H1 (cell line): ENCODE data around the gene CPA2. TPM values are rescaled to one million over a fixed set of nuclear protein-coding genes. Genes with fewer than 3 reads are reported as not detected.

Experiments used
- CTCF ChIA-PET: fragments of 300-600 bp; sonication (Branson Sonifier 250); formaldehyde crosslinking; loops from one replicate; lab custom pipeline; 2021; ENCODE audit not compliant: partially characterized antibody; lab: Charles Lee
- POLR2A ChIA-PET: fragments of 300-600 bp; sonication (Branson Sonifier 250); formaldehyde crosslinking; loops from one replicate; lab custom pipeline; 2021; ENCODE audit warnings: inconsistent platforms; ENCODE audit not compliant: partially characterized antibody; lab: Charles Lee
- DNase-seq, 2 experiments: peaks; one replicate each; pipeline versions ENCODE4 v3.0.0 to v3.0.0-alpha.2; 2010 to 2022; ENCODE audit warnings: low spot score in 2 of 2, low read depth in 1 of 2, mixed read lengths in 1 of 2
- FAIRE-seq: peaks from 2 replicates; lab custom pipeline; 2011; peaks lifted over from hg19 to GRCh38; lab: Jason Lieb, UNC
- H2AFZ ChIP-seq: 2 replicates; pipeline ENCODE4 v1.8.1; 2012; ENCODE audit warnings: low read length, inconsistent platforms
- H2AK5ac ChIP-seq: 2 replicates; pipeline ENCODE4 v1.6.1; 2013; ENCODE audit warnings: low read depth, low read length
- H2BK120ac ChIP-seq: replicated peaks from 2 replicates; pipeline ENCODE3; 2013; ENCODE audit warnings: low read depth, low read length, inconsistent platforms
- H2BK12ac ChIP-seq: 2 replicates; pipeline ENCODE4 v1.6.1; 2013; ENCODE audit warnings: low read depth, low read length
- H2BK15ac ChIP-seq: 2 replicates; pipeline ENCODE4 v1.6.1; 2013; ENCODE audit warnings: low read length
- H2BK20ac ChIP-seq: 2 replicates; pipeline ENCODE4 v1.6.1; 2013; ENCODE audit warnings: low read length
- H2BK5ac ChIP-seq: 2 replicates; pipeline ENCODE4 v1.6.1; 2013; ENCODE audit warnings: low read depth, low read length
- H3K14ac ChIP-seq: 2 replicates; pipeline ENCODE4 v1.6.1; 2013; ENCODE audit warnings: inconsistent platforms; ENCODE audit not compliant: insufficient read length
- H3K18ac ChIP-seq: 2 replicates; pipeline ENCODE4 v1.6.1; 2013; ENCODE audit warnings: low read length; ENCODE audit errors: extremely low read depth
- H3K23ac ChIP-seq: 2 replicates; pipeline ENCODE4 v1.6.1; 2013; ENCODE audit warnings: inconsistent platforms; ENCODE audit not compliant: insufficient read length
- H3K23me2 ChIP-seq: 2 replicates; pipeline ENCODE4 v1.6.1; 2013; ENCODE audit warnings: low read depth, low read length
- H3K27ac ChIP-seq: 2 replicates; pipeline ENCODE4 v1.6.1; 2011; ENCODE audit warnings: low read depth, low read length, inconsistent platforms
- H3K27me3 ChIP-seq, 4 experiments: replicated peaks in 1 of 4; 1 replicate in 1 of 4; 2 replicates in 3 of 4; pipeline versions ENCODE4 v1.6.1 to v1.8.1; 2011 to 2013; ENCODE audit warnings: low read length in 3 of 4, mild to moderate bottlenecking in 3 of 4, inconsistent platforms in 2 of 4, mixed read lengths in 2 of 4, moderate library complexity in 1 of 4; ENCODE audit not compliant: control insufficient read depth in 3 of 4, insufficient read depth in 3 of 4; ENCODE audit errors: extremely low read depth in 1 of 4
- H3K36me3 ChIP-seq, 4 experiments: 2 replicates each; pipeline versions ENCODE4 v1.6.1 to v1.8.1; 2011 to 2013; ENCODE audit warnings: mild to moderate bottlenecking in 4 of 4, low read length in 3 of 4, moderate library complexity in 2 of 4, control low read depth in 1 of 4, inconsistent platforms in 1 of 4; ENCODE audit not compliant: insufficient read depth in 4 of 4, control insufficient read depth in 2 of 4
- H3K4ac ChIP-seq: replicated peaks from 2 replicates; pipeline ENCODE3; 2013; ENCODE audit warnings: low read length, low read depth, mixed read lengths, inconsistent platforms; ENCODE audit not compliant: insufficient read length
- H3K4me1 ChIP-seq, 4 experiments: replicated peaks in 1 of 4; 1 replicate in 1 of 4; 2 replicates in 3 of 4; pipeline versions ENCODE4 v1.6.1 to v1.8.1; 2011 to 2013; ENCODE audit warnings: low read length in 3 of 4, inconsistent platforms in 2 of 4, mixed read lengths in 1 of 4; ENCODE audit not compliant: insufficient read depth in 4 of 4, control insufficient read depth in 3 of 4
- H3K4me2 ChIP-seq, 2 experiments: 2 replicates each; pipeline versions ENCODE4 v1.6.1 to v1.8.1; 2011 to 2013; ENCODE audit warnings: low read depth in 2 of 2, low read length in 2 of 2, control low read depth in 1 of 2, inconsistent platforms in 1 of 2, mild to moderate bottlenecking in 1 of 2; ENCODE audit not compliant: insufficient read depth in 1 of 2
- H3K4me3 ChIP-seq, 4 experiments: fragments of 200-600, 300-600 bp in 1 of 4; sonication (generic), shearing (Covaris generic), sonication (Bioruptor Twin) in 1 of 4; 2 replicates each; pipeline versions ENCODE4 v1.5.1 to v1.8.1; 2011 to 2016; ENCODE audit warnings: low read length in 4 of 4, low read depth in 3 of 4, control low read depth in 2 of 4, inconsistent platforms in 2 of 4, mild to moderate bottlenecking in 2 of 4, mixed read lengths in 1 of 4, moderate library complexity in 1 of 4; ENCODE audit not compliant: insufficient read depth in 2 of 4; ENCODE audit errors: extremely low read depth in 1 of 4
- H3K56ac ChIP-seq: replicated peaks from 2 replicates; pipeline ENCODE3; 2013; ENCODE audit warnings: low read depth, mild to moderate bottlenecking, mixed read lengths, low read length, inconsistent platforms; ENCODE audit not compliant: insufficient read length
- H3K79me1 ChIP-seq: 2 replicates; pipeline ENCODE4 v1.6.1; 2013; ENCODE audit warnings: low read depth, low read length, control low read depth
- H3K79me2 ChIP-seq, 2 experiments: 2 replicates each; pipeline versions ENCODE4 v1.6.1 to v1.8.1; 2012 to 2013; ENCODE audit warnings: low read length in 2 of 2, mild to moderate bottlenecking in 2 of 2, inconsistent platforms in 1 of 2; ENCODE audit not compliant: insufficient read depth in 2 of 2, control insufficient read depth in 1 of 2
- H3K9ac ChIP-seq, 4 experiments: replicated peaks in 1 of 4; 1 replicate in 1 of 4; 2 replicates in 3 of 4; pipeline versions ENCODE4 v1.6.1 to v1.8.1; 2011 to 2013; ENCODE audit warnings: low read depth in 3 of 4, low read length in 3 of 4, control low read depth in 2 of 4, mild to moderate bottlenecking in 2 of 4, moderate library complexity in 2 of 4, inconsistent platforms in 1 of 4; ENCODE audit errors: extremely low read depth in 1 of 4
- H3K9me3 ChIP-seq, 2 experiments: 2 replicates each; pipeline versions ENCODE4 v1.6.1 to v1.8.1; 2012 to 2013; ENCODE audit warnings: mild to moderate bottlenecking in 2 of 2, moderate library complexity in 2 of 2, control low read depth in 1 of 2, inconsistent platforms in 1 of 2, low read depth in 1 of 2, low read length in 1 of 2, mixed read lengths in 1 of 2; ENCODE audit not compliant: insufficient read depth in 2 of 2
- H4K20me1 ChIP-seq, 2 experiments: replicated peaks in 1 of 2; 2 replicates each; pipeline versions ENCODE3 to v1.8.1; 2011 to 2013; ENCODE audit warnings: inconsistent platforms in 2 of 2, low read length in 2 of 2, mild to moderate bottlenecking in 1 of 2; ENCODE audit not compliant: insufficient read depth in 2 of 2, control insufficient read depth in 1 of 2
- H4K5ac ChIP-seq: 2 replicates; pipeline ENCODE4 v1.6.1; 2013; ENCODE audit warnings: low read length, low read depth, mixed read lengths, inconsistent platforms; ENCODE audit not compliant: insufficient read length
- H4K8ac ChIP-seq: 2 replicates; pipeline ENCODE4 v1.8.0; 2013; ENCODE audit warnings: mild to moderate bottlenecking, moderate library complexity, low read length, inconsistent platforms; ENCODE audit not compliant: insufficient read depth; ENCODE audit errors: extremely low read depth
- H4K91ac ChIP-seq: replicated peaks from 2 replicates; pipeline ENCODE3; 2013; ENCODE audit warnings: low read length, mixed read lengths, inconsistent platforms; ENCODE audit not compliant: insufficient read length
- BRCA1 ChIP-seq: IDR thresholded peaks from 2 replicates; pipeline ENCODE4 v1.6.1; 2012; ENCODE audit warnings: low read depth, low read length, improper control_type of control experiment
- CTCF ChIP-seq, 3 experiments: IDR thresholded peaks; 1 replicate in 2 of 3; 2 replicates in 1 of 3; pipeline versions ENCODE4 v1.5.1 to v1.6.1; 2011; ENCODE audit warnings: low read length in 3 of 3, mild to moderate bottlenecking in 3 of 3, inconsistent platforms in 2 of 3, low read depth in 1 of 3, moderate library complexity in 1 of 3; ENCODE audit not compliant: insufficient read depth in 1 of 3; ENCODE audit errors: control extremely low read depth in 1 of 3
- EGR1 ChIP-seq: IDR thresholded peaks from 2 replicates; pipeline ENCODE4 v1.6.1; 2011; ENCODE audit warnings: low read depth, low read length, borderline replicate concordance
- EP300 ChIP-seq, 2 experiments: IDR thresholded peaks; 1 replicate in 1 of 2; 2 replicates in 1 of 2; pipeline ENCODE4 v1.6.1; 2011 to 2012; ENCODE audit warnings: low read depth in 2 of 2, low read length in 2 of 2, mild to moderate bottlenecking in 2 of 2, borderline replicate concordance in 1 of 2, inconsistent platforms in 1 of 2, moderate library complexity in 1 of 2
- FOSL1 ChIP-seq: IDR thresholded peaks from 2 replicates; pipeline ENCODE4 v1.6.1; 2011; ENCODE audit warnings: mild to moderate bottlenecking, low read depth, low read length, moderate library complexity; ENCODE audit not compliant: insufficient read depth
- JUN ChIP-seq: IDR thresholded peaks from 2 replicates; pipeline ENCODE4 v1.6.1; 2011; ENCODE audit warnings: low read depth, mild to moderate bottlenecking, improper control_type of control experiment, low read length
- MAFK ChIP-seq: IDR thresholded peaks from 2 replicates; pipeline ENCODE4 v1.6.1; 2012; ENCODE audit warnings: low read depth, mild to moderate bottlenecking, improper control_type of control experiment, low read length
- RNF2 ChIP-seq: fragments of 200-900, 300-1000 bp; sonication (generic); IDR thresholded peaks from 2 replicates; pipeline ENCODE4 v1.7.1; 2016; ENCODE audit warnings: borderline replicate concordance, low read depth, mild to moderate bottlenecking, antibody characterized with exemption, low read length; ENCODE audit not compliant: poor library complexity, severe bottlenecking; ENCODE audit errors: missing control alignments
- SP4 ChIP-seq: IDR thresholded peaks from 2 replicates; pipeline ENCODE4 v1.6.1; 2012; ENCODE audit warnings: low read length, inconsistent platforms
- TAF1 ChIP-seq: IDR thresholded peaks from 2 replicates; pipeline ENCODE4 v1.6.1; 2011; ENCODE audit warnings: mild to moderate bottlenecking, low read depth, low read length
- WGBS, 2 experiments: shearing (Covaris generic) in 1 of 2; methylation state at CpG; one replicate each; pipeline versions ENCODE4 v1.1.6 to v1.1.7; 2013 to 2015; ENCODE audit warnings: low lambda C conversion rate in 2 of 2, mixed read lengths in 2 of 2, inconsistent platforms in 1 of 2, low coverage in 1 of 2, missing lambda C conversion rate in 1 of 2; ENCODE audit not compliant: insufficient replicate concordance in 2 of 2, insufficient coverage in 1 of 2, insufficient read length in 1 of 2; ENCODE audit errors: extremely low coverage in 1 of 2, missing lambda C conversion rate in 1 of 2; 5-methylcytosine and 5-hydroxymethylcytosine counted together
- polyA plus RNA-seq, 7 experiments: library from polyadenylated mRNA; depleted of rRNA in 3 of 7; stranded (reverse) in 5 of 7; unstranded in 2 of 7; fragments of >200 nt in 5 of 7; fragments of 200-250 nt in 2 of 7; gene quantifications; 1 replicate in 5 of 7; 2 replicates in 1 of 7; 4 replicates in 1 of 7; pipeline versions ENCODE4 v1.2.1 to v1.2.3, GENCODE V29; 2011 to 2013; ENCODE audit warnings: missing spikeins in 2 of 7, mixed read lengths in 2 of 7
- total RNA-seq: library from RNA; stranded (reverse); fragmentation: NEBNext Ultra II Directional; extraction: Animal tissue kit (Norgen Biotek cat#: 25700); gene quantifications from 2 replicates; pipeline ENCODE4 v1.2.1, GENCODE V29; 2021
- TF ChIP-seq, protein P1 (sequence below): IDR thresholded peaks from 2 replicates; pipeline ENCODE4 v1.6.1; 2011; ENCODE audit warnings: low read depth, mild to moderate bottlenecking, low read length; ENCODE audit not compliant: insufficient read depth

Gene CPA2
- total and polyA plus RNA-seq, 2 of the 8 experiments (the other 6 are each of a cell fraction or from before 2014, with no cell fraction given) = 0.21 TPM; not detected in 1

- no peaks in the 10 kb centered on the region for H3K27me3 ChIP-seq
- H3K4me3 ChIP-seq = no peak overlapping the region
- no peaks in the 10 kb centered on the region for H3K36me3 ChIP-seq
- H3K14ac ChIP-seq = no peak overlapping the region
- H3K27ac ChIP-seq = no peak overlapping the region
- H3K4me2 ChIP-seq = no peak overlapping the region
- H2AFZ ChIP-seq = no peak overlapping the region
- 93% methylated on average over 6 of the region's 6 CpGs; no CpG with 5 or more reads in 1 of the 2 experiments for WGBS, 2 experiments
- H3K23me2 ChIP-seq = peaks cover 2% of the 10 kb centered on the region; the same call in 1 of the 2 replicates
- no peak overlapping the region for H3K4ac ChIP-seq
- H3K79me2 ChIP-seq = no peaks in the 10 kb centered on the region
- no peak overlapping the region for H2BK5ac ChIP-seq
- no peaks in the 10 kb centered on the region for H4K20me1 ChIP-seq
- H3K9ac ChIP-seq = no peak overlapping the region
- H3K23ac ChIP-seq = no peak overlapping the region
- H4K5ac ChIP-seq = no peak overlapping the region
- ChIA-PET POLR2A (no interaction called here), CTCF (interaction anchor here (1.2 kb wide), 1 partner anchor 11 kb away, joined by 4 read pairs; no protein-coding TSS in a partner anchor)
- no peak overlapping the region for H4K8ac ChIP-seq
- DNase-seq (no peak), FAIRE-seq (no peak)
- H3K9me3 ChIP-seq = peaks cover 0 to 3% of the 10 kb centered on the region in 2 experiments; a peak in 2 of 4 replicates
- no peak overlapping the region for H2BK12ac ChIP-seq
- no peak overlapping the region for H4K91ac ChIP-seq
- H2BK15ac ChIP-seq = no peak overlapping the region
- H2AK5ac ChIP-seq = no peak overlapping the region
- no peak overlapping the region for H3K18ac ChIP-seq
- no peaks in the 10 kb centered on the region for H3K79me1 ChIP-seq
- no peak overlapping the region for H2BK120ac ChIP-seq
- no peaks in the 10 kb centered on the region for H3K4me1 ChIP-seq
- H3K56ac ChIP-seq = no peak overlapping the region
- no peak overlapping the region for H2BK20ac ChIP-seq
- TF ChIP-seq EGR1 (no peak), MAFK (no peak), EP300 (IDR thresholded peaks at IDR 0.05; ENCODE audit: borderline replicate concordance in 1 of 2, low read depth in 2 of 2, low read length in 2 of 2) (no peak), BRCA1 (no peak), FOSL1 (no peak), JUN (no peak), RNF2 (no peak), SP4 (no peak), TAF1 (no peak), CTCF (IDR thresholded peaks at IDR 0.05; ENCODE audit: control extremely low read depth in 1 of 3, insufficient read depth in 1 of 3, low read depth in 1 of 3, low read length in 3 of 3) (no peak)
- TF ChIP-seq, protein P1, sequence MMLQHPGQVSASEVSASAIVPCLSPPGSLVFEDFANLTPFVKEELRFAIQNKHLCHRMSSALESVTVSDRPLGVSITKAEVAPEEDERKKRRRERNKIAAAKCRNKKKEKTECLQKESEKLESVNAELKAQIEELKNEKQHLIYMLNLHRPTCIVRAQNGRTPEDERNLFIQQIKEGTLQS = no peak
Observed at GRCh38 chr7:130309986-130310385, 43.3 kb downstream of the CPA2 start.
